Uterus (tissue), 4 donors: ENCODE measurements around the gene HSPB9. TPM values are rescaled to one million over a fixed set of nuclear protein-coding genes. Genes with fewer than 3 reads are reported as not detected.

ENCODE experiments used
- DNase-seq, 2 donors: peaks; one replicate each; pipeline ENCODE4 v3.0.0-alpha.2; 2019 to 2020
- H3K27ac ChIP-seq, 2 donors: fragments of 200-600 bp; sonication (generic); 1 replicate in 1 of 2; 2 replicates in 1 of 2; pipeline ENCODE4 v1.5.1; 2016 to 2018
- H3K27me3 ChIP-seq, 2 donors: fragments of 200-600 bp; sonication (generic); one replicate each; pipeline ENCODE4 v1.5.1; 2018 to 2019; ENCODE audit warnings: control low read depth in 1 of 2
- H3K36me3 ChIP-seq, 2 donors: fragments of 200-600 bp; sonication (generic); one replicate each; pipeline ENCODE4 v1.5.1; 2019; ENCODE audit warnings: control low read depth in 1 of 2
- H3K4me1 ChIP-seq, 2 donors: fragments of 200-600 bp; sonication (generic); one replicate each; pipeline ENCODE4 v1.5.1; 2018 to 2019; ENCODE audit warnings: control low read depth in 1 of 2
- H3K4me3 ChIP-seq, 2 donors: fragments of 200-600 bp; sonication (generic); 1 replicate in 1 of 2; 2 replicates in 1 of 2; pipeline ENCODE4 v1.5.1; 2018 to 2019; ENCODE audit warnings: mild to moderate bottlenecking in 1 of 2
- H3K9me3 ChIP-seq, 2 donors: fragments of 200-600 bp; sonication (generic); one replicate each; pipeline ENCODE4 v1.5.1; 2019; ENCODE audit warnings: control low read depth in 1 of 2
- POLR2A ChIP-seq, 2 donors: fragments of 450-650 bp; IDR thresholded peaks; one replicate each; pipeline ENCODE4 v1.6.1; 2016; ENCODE audit warnings: antibody characterized with exemption in 2 of 2, mild to moderate bottlenecking in 1 of 2, moderate library complexity in 1 of 2
- intact Hi-C: fragments of 100-400 bp; cut with DNase I; formaldehyde crosslinking; loops from one replicate; pipeline ENCODE4 v1.15.1; 2023; ENCODE audit warnings: low total_unique reads
- total RNA-seq, 4 donors: library from RNA; depleted of rRNA in 3 of 4; stranded (reverse); fragments of >200 nt in 3 of 4; gene quantifications; one replicate each; pipeline versions ENCODE4 v1.1.0 to v1.2.4, GENCODE V29; 2014 to 2023
- TF ChIP-seq, protein P1 (sequence below), 4 experiments: fragments of 200-600 bp in 2 of 4; fragments of 450-650 bp in 2 of 4; sonication (generic) in 2 of 4; IDR thresholded peaks; one replicate each; pipeline ENCODE4 v1.5.1; 2016 to 2019; ENCODE audit warnings: antibody characterized with exemption in 4 of 4, mild to moderate bottlenecking in 2 of 4, moderate library complexity in 1 of 4
- donor health status: DM: yes; HTN: yes; CAD: no.

Gene HSPB9
- total RNA-seq, 4 donors from 2014 or later = 0.28 TPM; not detected in 3

DNA sequence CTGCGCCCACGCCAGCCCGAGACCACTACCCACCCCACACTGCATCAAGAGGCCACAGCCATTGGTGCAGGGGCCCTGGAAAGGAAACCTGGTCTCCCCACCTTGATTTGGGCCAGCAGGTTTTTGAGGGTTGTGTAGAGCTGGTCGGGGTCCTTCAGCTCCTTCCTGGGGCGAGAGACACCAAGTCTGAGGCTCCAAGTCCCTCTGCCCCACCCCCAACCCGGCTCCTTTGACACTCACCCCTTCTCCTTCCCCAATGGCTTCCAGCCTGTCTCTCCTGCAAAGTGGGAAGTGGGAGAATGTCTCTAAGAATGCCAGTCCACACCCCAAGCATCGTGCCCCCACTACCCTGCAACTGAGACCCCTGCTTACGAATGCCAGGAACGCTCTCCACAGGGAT lies 8.5 kb upstream of the HSPB9 start:
- H3K4me3 ChIP-seq = no peak overlapping the region
- H3K36me3 ChIP-seq = no peaks in the 10 kb centered on the region
- no peak for DNase-seq
- intact Hi-C loops = loop anchor here (10.0 kb wide), 1 partner anchor 149 kb away; the partner anchor contains the start of gene CNP
- no peak for TF ChIP-seq POLR2A (IDR thresholded peaks at IDR 0.05)
- TF ChIP-seq, protein P1, sequence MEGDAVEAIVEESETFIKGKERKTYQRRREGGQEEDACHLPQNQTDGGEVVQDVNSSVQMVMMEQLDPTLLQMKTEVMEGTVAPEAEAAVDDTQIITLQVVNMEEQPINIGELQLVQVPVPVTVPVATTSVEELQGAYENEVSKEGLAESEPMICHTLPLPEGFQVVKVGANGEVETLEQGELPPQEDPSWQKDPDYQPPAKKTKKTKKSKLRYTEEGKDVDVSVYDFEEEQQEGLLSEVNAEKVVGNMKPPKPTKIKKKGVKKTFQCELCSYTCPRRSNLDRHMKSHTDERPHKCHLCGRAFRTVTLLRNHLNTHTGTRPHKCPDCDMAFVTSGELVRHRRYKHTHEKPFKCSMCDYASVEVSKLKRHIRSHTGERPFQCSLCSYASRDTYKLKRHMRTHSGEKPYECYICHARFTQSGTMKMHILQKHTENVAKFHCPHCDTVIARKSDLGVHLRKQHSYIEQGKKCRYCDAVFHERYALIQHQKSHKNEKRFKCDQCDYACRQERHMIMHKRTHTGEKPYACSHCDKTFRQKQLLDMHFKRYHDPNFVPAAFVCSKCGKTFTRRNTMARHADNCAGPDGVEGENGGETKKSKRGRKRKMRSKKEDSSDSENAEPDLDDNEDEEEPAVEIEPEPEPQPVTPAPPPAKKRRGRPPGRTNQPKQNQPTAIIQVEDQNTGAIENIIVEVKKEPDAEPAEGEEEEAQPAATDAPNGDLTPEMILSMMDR (IDR thresholded peaks at IDR 0.05) = no peak
- no peak overlapping the region for H3K27ac ChIP-seq
- H3K4me1 ChIP-seq = peaks cover 7 to 14% of the 10 kb centered on the region in 2 donors
- H3K9me3 ChIP-seq = no peaks in the 10 kb centered on the region
- H3K27me3 ChIP-seq = no peaks in the 10 kb centered on the region

DNA sequence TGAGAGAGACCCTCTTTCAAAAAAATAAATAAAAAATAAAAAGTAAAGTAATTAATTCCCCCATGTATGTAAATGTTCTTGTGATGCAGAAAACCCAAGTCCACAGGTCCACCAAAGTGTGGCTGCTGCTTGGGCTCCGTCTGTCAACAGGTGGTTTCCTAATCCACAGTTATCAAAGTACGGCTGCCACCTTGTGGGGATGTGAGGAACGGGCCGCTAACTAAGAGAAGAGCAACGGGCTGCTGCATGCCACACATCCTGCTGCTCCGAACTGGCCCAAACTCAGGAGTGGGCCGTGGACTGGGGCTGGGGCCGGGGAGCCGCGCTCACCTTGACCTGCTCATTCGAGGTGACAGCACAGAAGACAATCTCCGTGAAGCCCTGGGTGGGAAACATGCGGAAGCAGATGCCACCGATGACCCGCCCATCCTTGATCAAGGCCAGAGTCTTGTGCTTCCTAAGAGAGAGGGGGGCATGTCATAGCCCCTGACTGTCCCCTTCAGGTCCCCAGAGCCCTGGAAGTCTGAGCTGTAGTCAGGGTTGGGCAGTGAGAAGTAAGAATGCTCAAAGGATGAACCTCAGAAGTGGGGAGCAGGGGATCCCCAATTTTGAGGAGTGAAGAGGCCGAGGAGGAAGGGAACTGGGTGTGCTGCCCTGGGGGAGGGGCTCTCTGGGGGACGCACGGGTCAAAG lies 5.8 kb upstream of the HSPB9 start:
- no peaks in the 10 kb centered on the region for H3K9me3 ChIP-seq
- no peaks in the 10 kb centered on the region for H3K36me3 ChIP-seq
- H3K27ac ChIP-seq = no peak overlapping the region
- intact Hi-C loops = loop anchor here (5.0 to 10.0 kb wide), 3 partner anchors 50 to 152 kb away; partner anchors contain the start of gene CNP
- no peak for TF ChIP-seq POLR2A (IDR thresholded peaks at IDR 0.05)
- TF ChIP-seq, protein P1 (IDR thresholded peaks at IDR 0.05) = peak; percentile 75 to 86 (median 83)
- no peak overlapping the region for H3K4me3 ChIP-seq
- peak; percentile 84 to 85 for DNase-seq
- no peaks in the 10 kb centered on the region for H3K27me3 ChIP-seq
- peaks cover 0 to 9% of the 10 kb centered on the region in 2 donors for H3K4me1 ChIP-seq

DNA sequence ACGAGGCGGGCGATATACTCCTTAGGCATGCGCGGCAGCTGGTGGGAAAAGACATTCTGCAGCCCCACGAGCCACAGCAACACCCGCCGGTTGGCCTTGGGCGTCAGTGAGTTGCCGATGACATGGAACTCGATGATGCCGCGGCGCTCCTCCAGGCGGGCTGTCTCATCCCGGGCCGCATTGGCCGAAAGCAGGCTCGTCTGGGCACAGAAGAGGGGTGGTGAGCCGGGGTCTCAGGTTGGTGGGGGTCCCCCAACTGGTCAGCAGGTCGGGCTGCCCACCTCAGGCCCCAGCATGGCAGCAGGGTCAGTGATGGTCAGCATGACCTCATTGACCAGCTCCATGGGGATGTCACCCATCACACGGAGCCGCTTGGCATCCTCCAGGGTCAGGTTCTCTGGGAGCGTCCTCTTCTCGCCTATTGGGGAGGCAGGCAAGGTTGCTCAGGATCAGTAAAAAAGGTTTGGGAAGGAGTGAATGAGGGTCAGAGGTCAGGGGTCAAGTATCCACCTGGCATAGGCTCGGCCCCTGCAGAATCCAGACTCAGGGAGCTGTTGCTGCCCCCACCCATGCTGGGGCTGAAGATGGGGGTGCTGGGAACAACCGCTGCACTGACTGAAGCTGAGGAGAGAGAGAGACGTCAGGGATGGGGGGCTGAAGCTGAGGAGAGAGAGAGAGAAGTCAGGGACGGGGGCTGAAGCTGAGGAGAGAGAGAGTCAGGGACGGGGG lies 5.0 kb upstream of the HSPB9 start:
- H3K27me3 ChIP-seq = no peaks in the 10 kb centered on the region
- no peak for DNase-seq
- TF ChIP-seq, protein P1 (IDR thresholded peaks at IDR 0.05) = no peak
- TF ChIP-seq POLR2A (IDR thresholded peaks at IDR 0.05) = no peak
- intact Hi-C loops = loop anchor here (5.0 to 10.0 kb wide), 3 partner anchors 50 to 153 kb away; partner anchors contain the start of gene CNP
- no peak overlapping the region for H3K4me3 ChIP-seq
- no peaks in the 10 kb centered on the region for H3K36me3 ChIP-seq
- no peak overlapping the region for H3K27ac ChIP-seq
- H3K4me1 ChIP-seq = peaks cover 0 to 15% of the 10 kb centered on the region in 2 donors
- H3K9me3 ChIP-seq = no peaks in the 10 kb centered on the region

DNA sequence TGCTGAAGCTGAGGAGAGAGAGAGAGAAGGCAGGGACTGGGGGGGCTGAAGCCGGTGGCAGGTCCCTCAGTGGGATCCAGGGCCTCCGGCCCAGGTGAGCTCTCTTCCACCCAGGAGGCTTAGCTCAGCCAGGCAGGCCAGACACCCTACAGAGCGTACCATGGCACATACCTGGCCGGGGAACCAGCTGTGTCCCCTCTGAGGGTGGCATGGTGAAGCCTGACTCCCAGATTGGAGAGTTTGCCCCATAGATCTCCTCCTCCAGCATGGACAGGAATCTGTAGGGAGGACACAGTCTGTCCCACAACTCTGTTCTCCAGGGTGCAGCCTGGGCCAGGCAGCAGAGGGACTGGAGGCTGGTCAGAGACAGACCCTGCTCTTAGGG lies 4.5 kb upstream of the HSPB9 start:
- H3K4me3 ChIP-seq = no peak overlapping the region
- H3K4me1 ChIP-seq = peaks cover 0 to 10% of the 10 kb centered on the region in 2 donors
- intact Hi-C loops = loop anchor here (5.0 to 10.0 kb wide), 3 partner anchors 51 to 153 kb away; partner anchors contain the start of gene CNP
- H3K9me3 ChIP-seq = no peaks in the 10 kb centered on the region
- H3K27me3 ChIP-seq = no peaks in the 10 kb centered on the region
- H3K27ac ChIP-seq = no peak overlapping the region
- TF ChIP-seq, protein P1 (IDR thresholded peaks at IDR 0.05) = no peak
- TF ChIP-seq POLR2A (IDR thresholded peaks at IDR 0.05) = no peak
- no peak for DNase-seq
- H3K36me3 ChIP-seq = no peaks in the 10 kb centered on the region

DNA sequence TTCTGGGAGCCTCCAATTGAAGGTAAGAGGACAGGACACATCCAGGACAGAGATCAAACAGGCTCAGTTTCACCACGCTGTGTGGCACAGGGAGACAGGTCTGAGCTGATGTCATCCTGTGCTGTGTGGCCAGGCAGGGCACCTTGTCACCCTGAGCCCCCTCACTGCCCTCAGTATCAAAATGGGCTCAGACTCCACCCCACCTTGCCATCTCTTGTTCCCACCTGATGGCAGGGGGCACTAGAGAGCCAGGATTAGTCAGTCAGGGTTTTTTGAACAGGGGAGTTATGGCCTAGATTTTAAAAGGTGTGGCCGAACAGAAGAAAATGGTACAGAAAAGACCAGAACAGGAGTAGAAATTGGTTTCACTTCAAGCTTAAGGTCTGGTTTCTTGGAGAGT lies 4.1 kb upstream of the HSPB9 start:
- no peak for TF ChIP-seq POLR2A (IDR thresholded peaks at IDR 0.05)
- TF ChIP-seq, protein P1 (IDR thresholded peaks at IDR 0.05) = peak in 2 of 4 experiments; percentile 28 to 36
- Histone ChIP-seq H3K27ac (no peak overlapping the region), H3K27me3 (no peaks in the 10 kb centered on the region), H3K4me3 (no peak overlapping the region), H3K4me1 (peaks cover 0 to 9% of the 10 kb centered on the region in 2 donors), H3K9me3 (no peaks in the 10 kb centered on the region), H3K36me3 (no peaks in the 10 kb centered on the region)
- no peak for DNase-seq
- intact Hi-C loops = loop anchor here (5.0 to 10.0 kb wide), 3 partner anchors 51 to 154 kb away; partner anchors contain the start of gene CNP
